Measurements from ENCODE around the gene ASCC1. TPM values are rescaled to one million over a fixed set of nuclear protein-coding genes. Genes with fewer than 3 reads are reported as not detected.

The ASCC1 gene
- total RNA-seq, 1 donor from 2014 or later = 49.5 TPM

- TF ChIP-seq CTCF (IDR thresholded peaks at IDR 0.05) = no peak
- no peak for TF ChIP-seq EZH2 (IDR thresholded peaks at IDR 0.05)
- no peak for TF ChIP-seq EZH2phosphoT487 (IDR thresholded peaks at IDR 0.05)
- no peak overlapping the region for H3K4me3 ChIP-seq
- no peak overlapping the region for H3K4me3 Mint-ChIP-seq
- no peak overlapping the region for H3K9ac ChIP-seq
- no peaks in the 10 kb centered on the region for H4K20me1 ChIP-seq (ENCODE audit: low read depth)
- peaks cover 10% of the 10 kb centered on the region for H3K36me3 Mint-ChIP-seq
- H2AFZ ChIP-seq (replicated peaks) = no peak overlapping the region
- peaks cover 5% of the 10 kb centered on the region for H3F3A ChIP-seq (ENCODE audit: low read depth)
- H3K4me1 Mint-ChIP-seq = peaks cover 28% of the 10 kb centered on the region
- DNase-seq (ENCODE audit: low spot score) = no peak
- no peaks in the 10 kb centered on the region for H3K27me3 ChIP-seq
- H3K27ac Mint-ChIP-seq = no peak overlapping the region
- H3K79me2 ChIP-seq (ENCODE audit: low read depth) = no peaks in the 10 kb centered on the region
- H3K9me3 ChIP-seq (ENCODE audit: low read depth) = no peaks in the 10 kb centered on the region
- H3K4me2 ChIP-seq = no peak overlapping the region
- H3K27ac ChIP-seq = no peak overlapping the region
- H3K27me3 Mint-ChIP-seq (ENCODE audit: insufficient read depth, low read depth) = no peaks in the 10 kb centered on the region
- no peaks in the 10 kb centered on the region for H3K36me3 ChIP-seq
- H3K9me3 Mint-ChIP-seq = no peaks in the 10 kb centered on the region
- no peaks in the 10 kb centered on the region for H3K4me1 ChIP-seq
These were observed 108.6 kb downstream of the ASCC1 start for GRCh38 chr10:72107325-72108003.

- H3K4me3 Mint-ChIP-seq = no peak overlapping the region
These were observed 109.2 kb downstream of the ASCC1 start for GRCh38 chr10:72106896-72107295.

GRCh38 chr10:72106154-72106849 lies 109.8 kb downstream of the ASCC1 start:
- H3K27ac Mint-ChIP-seq = no peak overlapping the region
- H3K9me3 Mint-ChIP-seq = no peaks in the 10 kb centered on the region

More at GRCh38 chr10:72106896-72107295, 109.2 kb downstream of the ASCC1 start:
- Mint-ChIP-seq H3K27ac (no peak overlapping the region), H3K9me3 (no peaks in the 10 kb centered on the region), H3K36me3 (peaks cover 13% of the 10 kb centered on the region), H3K4me1 (peaks cover 28% of the 10 kb centered on the region), H3K27me3 (ENCODE audit: insufficient read depth, low read depth) (no peaks in the 10 kb centered on the region)
- no peak for DNase-seq (ENCODE audit: low spot score)
- no peaks in the 10 kb centered on the region for H3K79me2 ChIP-seq (ENCODE audit: low read depth)
- H3K36me3 ChIP-seq = no peaks in the 10 kb centered on the region
- no peak overlapping the region for H3K4me3 ChIP-seq
- no peaks in the 10 kb centered on the region for H3K4me1 ChIP-seq
- peaks cover 5% of the 10 kb centered on the region for H3F3A ChIP-seq (ENCODE audit: low read depth)
- no peak overlapping the region for H3K9ac ChIP-seq
- no peaks in the 10 kb centered on the region for H3K9me3 ChIP-seq (ENCODE audit: low read depth)
- no peaks in the 10 kb centered on the region for H3K27me3 ChIP-seq
- TF ChIP-seq EZH2 (IDR thresholded peaks at IDR 0.05) = no peak
- no peak for TF ChIP-seq CTCF (IDR thresholded peaks at IDR 0.05)
- no peak for TF ChIP-seq EZH2phosphoT487 (IDR thresholded peaks at IDR 0.05)
- no peak overlapping the region for H3K27ac ChIP-seq
- H3K4me2 ChIP-seq = no peak overlapping the region
- H4K20me1 ChIP-seq (ENCODE audit: low read depth) = no peaks in the 10 kb centered on the region
- H2AFZ ChIP-seq (replicated peaks) = no peak overlapping the region

More at GRCh38 chr10:72106154-72106849, 109.8 kb downstream of the ASCC1 start:
- no peaks in the 10 kb centered on the region for H3K27me3 Mint-ChIP-seq (ENCODE audit: insufficient read depth, low read depth)
- Histone ChIP-seq H3K27ac (no peak overlapping the region), H2AFZ (replicated peaks) (no peak overlapping the region), H3K36me3 (no peaks in the 10 kb centered on the region), H3K9me3 (ENCODE audit: low read depth) (no peaks in the 10 kb centered on the region), H3K27me3 (no peaks in the 10 kb centered on the region), H3F3A (ENCODE audit: low read depth) (peaks cover 5% of the 10 kb centered on the region), H3K4me3 (no peak overlapping the region), H3K9ac (no peak overlapping the region), H4K20me1 (ENCODE audit: low read depth) (no peaks in the 10 kb centered on the region), H3K4me1 (no peaks in the 10 kb centered on the region), H3K79me2 (ENCODE audit: low read depth) (no peaks in the 10 kb centered on the region), H3K4me2 (no peak overlapping the region)
- no peak for DNase-seq (ENCODE audit: low spot score)
- H3K4me1 Mint-ChIP-seq = peaks cover 28% of the 10 kb centered on the region
- no peak overlapping the region for H3K4me3 Mint-ChIP-seq
- peaks cover 17% of the 10 kb centered on the region for H3K36me3 Mint-ChIP-seq
- TF ChIP-seq EZH2phosphoT487 (IDR thresholded peaks at IDR 0.05) = no peak
- TF ChIP-seq EZH2 (IDR thresholded peaks at IDR 0.05) = no peak
- TF ChIP-seq CTCF (IDR thresholded peaks at IDR 0.05) = no peak

Measured in neural progenitor cell (in vitro differentiated cells).